K562 (cell line): Measurements from ENCODE around the gene DUSP9. TPM values are rescaled to one million over a fixed set of nuclear protein-coding genes. Genes with fewer than 3 reads are reported as not detected.

Source experiments
- ATAC-seq: fragments of 200-7000 bp; cut with Tn5 transposase; 3 replicates; pipeline ENCODE4 v1.9.1; 2020; ENCODE audit warnings: moderate library complexity
- BruUV-seq: library from RNA; stranded (reverse); fragments of 400-500 nt; replicated peaks from 2 replicates; lab custom pipeline; 2021; lab: Mats Ljungman, UMichigan
- CTCF ChIA-PET: fragments of 300-600 bp; formaldehyde crosslinking; extraction: SDS; loops from one replicate; lab custom pipeline; 2021; ENCODE audit warnings: low intra/inter-chr PET ratio; lab: Yijun Ruan, JAX
- POLR2A ChIA-PET: fragments of 300-600, 350-650 bp; sonication (Branson Sonifier 250); formaldehyde crosslinking; extraction: SDS; loops from one replicate; lab custom pipeline; 2021; ENCODE audit warnings: antibody characterized with exemption, inconsistent platforms; lab: Yijun Ruan, JAX
- DNase-seq, 4 experiments: peaks; one replicate each; pipeline versions ENCODE4 v3.0.0 to v3.0.0-alpha.2; 2011 to 2018; ENCODE audit warnings: low spot score in 3 of 4, mixed read lengths in 3 of 4; ENCODE audit errors: extremely low read depth in 1 of 4
- FAIRE-seq: peaks from 2 replicates; lab custom pipeline; 2011; peaks lifted over from hg19 to GRCh38; lab: Jason Lieb, UNC
- H2AFZ ChIP-seq: 2 replicates; pipeline ENCODE4 v1.6.0; 2011; ENCODE audit warnings: low read depth, low read length, control low read depth, inconsistent platforms
- H3K27ac ChIP-seq: fragments of 200-600 bp; 3 replicates; pipeline ENCODE4 v1.8.0; 2011; ENCODE audit warnings: low read depth, mild to moderate bottlenecking, control low read depth, inconsistent platforms, low read length, moderate library complexity, mixed read lengths; ENCODE audit errors: extremely low read depth
- H3K27me3 ChIP-seq, 2 experiments: fragments of 300-600 bp in 1 of 2; 2 replicates in 1 of 2; 3 replicates in 1 of 2; pipeline versions ENCODE4 v1.6.0 to v1.8.0; 2011; ENCODE audit warnings: inconsistent platforms in 2 of 2, low read length in 2 of 2, mild to moderate bottlenecking in 1 of 2, mixed read lengths in 1 of 2, moderate library complexity in 1 of 2; ENCODE audit not compliant: control insufficient read depth in 2 of 2, insufficient read depth in 2 of 2
- H3K36me3 ChIP-seq: fragments of 300-600 bp; 3 replicates; pipeline ENCODE4 v1.8.0; 2011; ENCODE audit warnings: mild to moderate bottlenecking, low read length, inconsistent platforms; ENCODE audit not compliant: control insufficient read depth, insufficient read depth
- H3K4me1 ChIP-seq, 2 experiments: fragments of 200-600 bp in 1 of 2; replicated peaks in 1 of 2; 2 replicates in 1 of 2; 3 replicates in 1 of 2; pipeline versions ENCODE4 v1.5.1 to v1.8.0; 2011; ENCODE audit warnings: inconsistent platforms in 2 of 2, low read length in 2 of 2, mild to moderate bottlenecking in 1 of 2, mixed read lengths in 1 of 2, moderate library complexity in 1 of 2; ENCODE audit not compliant: control insufficient read depth in 2 of 2, insufficient read depth in 2 of 2
- H3K4me2 ChIP-seq: 2 replicates; pipeline ENCODE4 v1.6.1; 2011; ENCODE audit warnings: low read length, control low read depth, inconsistent platforms, mixed read lengths; ENCODE audit not compliant: insufficient read depth
- H3K4me3 ChIP-seq: fragments of 200-600 bp; sonication (generic), shearing (Covaris generic); 2 replicates; pipeline ENCODE4 v1.5.1; 2016; ENCODE audit warnings: control low read depth, inconsistent platforms
- H3K79me2 ChIP-seq: fragments of 200-600 bp; 3 replicates; pipeline ENCODE4 v1.8.0; 2011; ENCODE audit warnings: low read length, inconsistent platforms; ENCODE audit not compliant: control insufficient read depth, insufficient read depth
- H3K9ac ChIP-seq, 2 experiments: 2 replicates each; pipeline versions ENCODE4 v1.6.0 to v1.6.1; 2011; ENCODE audit warnings: low read depth in 2 of 2, low read length in 2 of 2, control low read depth in 1 of 2, inconsistent platforms in 1 of 2, mild to moderate bottlenecking in 1 of 2, mixed read lengths in 1 of 2; ENCODE audit not compliant: insufficient read depth in 1 of 2
- H3K9me1 ChIP-seq: one replicate; pipeline ENCODE4 v1.6.0; 2011; ENCODE audit warnings: inconsistent platforms, mild to moderate bottlenecking, low read length, moderate library complexity; ENCODE audit not compliant: control insufficient read depth, insufficient read depth
- H3K9me3 ChIP-seq: replicated peaks from 2 replicates; pipeline ENCODE4 v1.5.1; 2011; ENCODE audit warnings: low read depth, low read length, inconsistent platforms; ENCODE audit not compliant: control insufficient read depth, insufficient read depth
- H4K20me1 ChIP-seq: replicated peaks from 2 replicates; pipeline ENCODE4 v1.6.1; 2011; ENCODE audit warnings: low read length, inconsistent platforms, mixed read lengths; ENCODE audit not compliant: control insufficient read depth, insufficient read depth
- CCAR2 ChIP-seq: fragments of 200-400 bp; formaldehyde crosslinking; IDR thresholded peaks from 2 replicates; pipeline ENCODE4 v1.6.1; 2017; ENCODE audit warnings: mild to moderate bottlenecking, low read depth, low read length
- CEBPZ ChIP-seq: fragments of 150-350 bp; IDR thresholded peaks from 2 replicates; pipeline ENCODE4 v1.6.1; 2014; ENCODE audit warnings: low read depth, mild to moderate bottlenecking, low read length, borderline replicate concordance
- DMBX1 ChIP-seq: fragments of 250-450 bp; sonication (Bioruptor Pico); IDR thresholded peaks from 2 replicates; pipeline ENCODE4 v1.8.0; 2022; ENCODE audit warnings: inconsistent platforms, mild to moderate bottlenecking, moderate library complexity, borderline replicate concordance
- FOXA3 ChIP-seq, 2 experiments: fragments of 450-650 bp in 1 of 2; sonication (generic) in 1 of 2; formaldehyde crosslinking; IDR thresholded peaks in 1 of 2; conservative IDR thresholded peaks in 1 of 2; 2 replicates each; pipeline versions ENCODE4 v1.4.0 to v1.8.0; 2020 to 2022; ENCODE audit warnings: mild to moderate bottlenecking in 2 of 2, missing genetic modification reagents in 1 of 2
- HMG20B ChIP-seq: fragments of 250-450 bp; sonication (Bioruptor Pico); IDR thresholded peaks from 2 replicates; pipeline ENCODE4 v1.5.0; 2021; ENCODE audit warnings: mild to moderate bottlenecking
- SRSF1 ChIP-seq: fragments of 200-400 bp; formaldehyde crosslinking; IDR thresholded peaks from 2 replicates; pipeline ENCODE4 v1.6.1; 2017; ENCODE audit warnings: mild to moderate bottlenecking, low read depth, low read length, moderate library complexity
- STAT5B ChIP-seq: fragments of 250-450 bp; sonication (Bioruptor Pico); IDR thresholded peaks from 2 replicates; pipeline ENCODE4 v1.8.0; 2021; ENCODE audit warnings: mild to moderate bottlenecking, inconsistent platforms
- ZBTB34 ChIP-seq: fragments of 250-450 bp; sonication (Bioruptor Pico); IDR thresholded peaks from 2 replicates; pipeline ENCODE4 v1.8.0; 2021; ENCODE audit warnings: mild to moderate bottlenecking, moderate library complexity
- ZFP30 ChIP-seq: fragments of 250-450 bp; sonication (Bioruptor Pico); IDR thresholded peaks from 2 replicates; pipeline ENCODE4 v1.8.0; 2022; ENCODE audit warnings: moderate library complexity, mild to moderate bottlenecking, inconsistent platforms, borderline replicate concordance
- ZNF12 ChIP-seq: sonication (generic); formaldehyde crosslinking; IDR thresholded peaks from 2 replicates; pipeline ENCODE4 v1.4.0; 2020; ENCODE audit warnings: mild to moderate bottlenecking, missing genetic modification reagents
- ZNF184 ChIP-seq: sonication (generic); formaldehyde crosslinking; IDR thresholded peaks from 2 replicates; pipeline ENCODE4 v1.5.0; 2020; ENCODE audit warnings: missing genetic modification reagents
- WGBS: fragments of 100-300 bp; shearing (Covaris generic); methylation state at CpG from one replicate; pipeline ENCODE4 v1.1.6; 2016; ENCODE audit warnings: low coverage, mixed read lengths; ENCODE audit not compliant: insufficient coverage; ENCODE audit errors: missing lambda C conversion rate; 5-methylcytosine and 5-hydroxymethylcytosine counted together
- in situ Hi-C: fragments of 300-500 bp; cut with MboI; formaldehyde crosslinking; loops from 4 replicates; pipeline ENCODE4 v1.15.0; 2018; ENCODE audit warnings: inconsistent platforms, mixed read lengths
- intact Hi-C: fragments of 100-400 bp; cut with micrococcal nuclease; formaldehyde crosslinking; loops from 2 replicates; pipeline ENCODE4 v1.14.2; 2022
- polyA plus RNA-seq, 8 experiments: library from polyadenylated mRNA; depleted of rRNA in 4 of 8; stranded (reverse) in 5 of 8; unstranded in 3 of 8; fragments of >200 nt; fragmentation: Nextera tagmentation in 2 of 8; fragmentation: Illumina TruSeq in 1 of 8; extraction: Ambion mirVana in 2 of 8; extraction: Trizol in 1 of 8; gene quantifications; 2 replicates each; pipeline versions ENCODE4 v1.2.1 to v1.2.3, GENCODE V29; 2011 to 2014; ENCODE audit warnings: inconsistent platforms in 1 of 8, missing spikeins in 1 of 8
- total RNA-seq, 7 experiments: library from RNA; depleted of rRNA in 6 of 7; stranded (reverse); fragments of >200 nt in 6 of 7; fragmentation: Illumina TruSeq in 2 of 7; extraction: Trizol in 2 of 7; gene quantifications; 2 replicates each; pipeline versions ENCODE4 v1.2.1 to v1.2.3, GENCODE V29; 2011 to 2021; ENCODE audit warnings: low replicate concordance in 1 of 7
- TF ChIP-seq, protein P1 (sequence below): fragments of 150-350 bp; conservative IDR thresholded peaks from 2 replicates; pipeline ENCODE4 v1.6.1; 2014; ENCODE audit warnings: low read length
- TF ChIP-seq, protein P2 (sequence below): fragments of 450-650 bp; formaldehyde crosslinking; IDR thresholded peaks from 2 replicates; pipeline ENCODE4 v1.4.0; 2020; ENCODE audit warnings: mild to moderate bottlenecking, moderate library complexity

DUSP9 gene
- total and polyA plus RNA-seq, 9 of the 15 experiments (the other 6 are each of a cell fraction or from before 2014, with no cell fraction given), result 0.11 to 14.1 (median 5.5) TPM

DNA sequence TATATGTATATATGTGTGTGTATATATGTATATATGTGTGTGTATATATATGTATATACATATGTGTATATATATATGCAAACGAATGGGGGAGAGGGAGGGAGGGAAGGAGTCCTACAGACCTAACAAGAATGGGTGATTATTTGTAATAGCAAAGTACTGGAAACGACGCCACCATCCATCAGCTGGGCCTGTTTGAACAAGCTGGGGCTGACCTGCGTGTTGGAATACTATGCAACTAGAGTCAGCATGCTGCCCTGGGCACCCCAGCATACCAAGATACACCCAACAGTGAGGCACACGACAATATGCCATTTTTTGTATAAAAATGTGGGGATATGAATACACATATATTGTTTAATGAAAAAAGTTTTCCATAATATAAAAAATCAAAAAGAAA lies 26.4 kb upstream of the DUSP9 start:
- DNase-seq (no peak), ATAC-seq (no peak), FAIRE-seq (no peak)
- no peak overlapping the region for H2AFZ ChIP-seq
- in situ Hi-C loops, result no loop called here
- H4K20me1 ChIP-seq, result peaks cover 7% of the 10 kb centered on the region; the same call in 1 of the 2 replicates
- no peak overlapping the region for H3K27ac ChIP-seq
- no peaks in the 10 kb centered on the region for H3K36me3 ChIP-seq
- H3K9me1 ChIP-seq, result no peaks in the 10 kb centered on the region
- no peaks in the 10 kb centered on the region for H3K9me3 ChIP-seq
- no peak overlapping the region for H3K4me2 ChIP-seq
- CTCF ChIA-PET, result no interaction called here
- H3K27me3 ChIP-seq, result peaks cover 19 to 50% of the 10 kb centered on the region in 2 experiments; a peak in 4 of 5 replicates
- H3K4me3 ChIP-seq, result no peak overlapping the region
- no peaks in the 10 kb centered on the region for H3K79me2 ChIP-seq
- POLR2A ChIA-PET, result no interaction called here
- no peak overlapping the region for H3K9ac ChIP-seq
- intact Hi-C loops, result no loop called here
- no TSS peak for BruUV-seq
- H3K4me1 ChIP-seq, result peaks cover 0 to 1% of the 10 kb centered on the region in 2 experiments; a peak in 1 of 5 replicates
- 0% methylated on average over 5 of the region's 5 CpGs for WGBS
- TF ChIP-seq STAT5B (CRISPR knock-in tag) (no peak), SRSF1 (no peak), ZFP30 (CRISPR knock-in tag) (no peak), DMBX1 (CRISPR knock-in tag) (no peak), CCAR2 (no peak), FOXA3 (CRISPR knock-in tag; conservative IDR thresholded peaks at IDR 0.05 in 1 of 2, IDR thresholded peaks at IDR 0.05 in 1 of 2) (no peak), ZNF12 (CRISPR knock-in tag) (no peak), HMG20B (CRISPR knock-in tag) (no peak), CEBPZ (no peak), ZNF184 (no peak), ZBTB34 (no peak)
- TF ChIP-seq, protein P1, sequence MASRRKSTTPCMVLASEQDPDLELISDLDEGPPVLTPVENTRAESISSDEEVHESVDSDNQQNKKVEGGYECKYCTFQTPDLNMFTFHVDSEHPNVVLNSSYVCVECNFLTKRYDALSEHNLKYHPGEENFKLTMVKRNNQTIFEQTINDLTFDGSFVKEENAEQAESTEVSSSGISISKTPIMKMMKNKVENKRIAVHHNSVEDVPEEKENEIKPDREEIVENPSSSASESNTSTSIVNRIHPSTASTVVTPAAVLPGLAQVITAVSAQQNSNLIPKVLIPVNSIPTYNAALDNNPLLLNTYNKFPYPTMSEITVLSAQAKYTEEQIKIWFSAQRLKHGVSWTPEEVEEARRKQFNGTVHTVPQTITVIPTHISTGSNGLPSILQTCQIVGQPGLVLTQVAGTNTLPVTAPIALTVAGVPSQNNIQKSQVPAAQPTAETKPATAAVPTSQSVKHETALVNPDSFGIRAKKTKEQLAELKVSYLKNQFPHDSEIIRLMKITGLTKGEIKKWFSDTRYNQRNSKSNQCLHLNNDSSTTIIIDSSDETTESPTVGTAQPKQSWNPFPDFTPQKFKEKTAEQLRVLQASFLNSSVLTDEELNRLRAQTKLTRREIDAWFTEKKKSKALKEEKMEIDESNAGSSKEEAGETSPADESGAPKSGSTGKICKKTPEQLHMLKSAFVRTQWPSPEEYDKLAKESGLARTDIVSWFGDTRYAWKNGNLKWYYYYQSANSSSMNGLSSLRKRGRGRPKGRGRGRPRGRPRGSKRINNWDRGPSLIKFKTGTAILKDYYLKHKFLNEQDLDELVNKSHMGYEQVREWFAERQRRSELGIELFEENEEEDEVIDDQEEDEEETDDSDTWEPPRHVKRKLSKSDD, result no peak
- TF ChIP-seq, protein P2, sequence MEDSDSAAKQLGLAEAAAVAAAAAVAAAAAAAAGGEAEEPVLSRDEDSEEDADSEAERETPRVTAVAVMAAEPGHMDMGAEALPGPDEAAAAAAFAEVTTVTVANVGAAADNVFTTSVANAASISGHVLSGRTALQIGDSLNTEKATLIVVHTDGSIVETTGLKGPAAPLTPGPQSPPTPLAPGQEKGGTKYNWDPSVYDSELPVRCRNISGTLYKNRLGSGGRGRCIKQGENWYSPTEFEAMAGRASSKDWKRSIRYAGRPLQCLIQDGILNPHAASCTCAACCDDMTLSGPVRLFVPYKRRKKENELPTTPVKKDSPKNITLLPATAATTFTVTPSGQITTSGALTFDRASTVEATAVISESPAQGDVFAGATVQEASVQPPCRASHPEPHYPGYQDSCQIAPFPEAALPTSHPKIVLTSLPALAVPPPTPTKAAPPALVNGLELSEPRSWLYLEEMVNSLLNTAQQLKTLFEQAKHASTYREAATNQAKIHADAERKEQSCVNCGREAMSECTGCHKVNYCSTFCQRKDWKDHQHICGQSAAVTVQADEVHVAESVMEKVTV (CRISPR knock-in tag), result no peak
